Left kidney (tissue), 2 donors: ENCODE results near the gene ACOXL. TPM values are rescaled to one million over a fixed set of nuclear protein-coding genes. Genes with fewer than 3 reads are reported as not detected.

Source experiments
- DNase-seq: peaks from one replicate; pipeline ENCODE4 v3.0.0-alpha.2; 2013
- polyA plus RNA-seq: library from polyadenylated mRNA; unstranded; fragments of 120-200 nt; gene quantifications from one replicate; pipeline ENCODE4 v1.2.1, GENCODE V29; 2013; ENCODE audit not compliant: insufficient read length

Gene ACOXL
- polyA plus RNA-seq, 1 donor, result 1.1 TPM

DNA sequence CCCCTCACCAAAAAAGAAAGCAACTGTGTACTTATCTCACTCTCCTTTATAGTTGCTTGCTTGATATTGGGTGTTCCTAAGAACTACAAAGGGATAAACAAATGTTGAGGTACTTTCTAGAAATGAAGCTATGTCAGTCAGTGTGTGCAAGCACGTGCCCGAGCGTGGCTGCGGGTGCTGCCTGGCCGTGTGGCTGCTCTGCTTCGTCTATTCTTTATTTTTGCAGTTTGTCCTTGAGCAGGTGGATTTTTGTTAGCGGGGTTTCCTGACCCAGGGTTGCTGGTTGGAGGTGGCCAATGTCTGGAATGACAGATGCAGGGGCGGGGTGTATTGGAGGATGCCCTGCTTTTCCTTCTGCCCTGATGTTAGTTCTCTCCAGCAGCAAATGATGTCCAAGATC is 62.6 kb downstream of the ACOXL start:
- DNase-seq, result no peak

DNA sequence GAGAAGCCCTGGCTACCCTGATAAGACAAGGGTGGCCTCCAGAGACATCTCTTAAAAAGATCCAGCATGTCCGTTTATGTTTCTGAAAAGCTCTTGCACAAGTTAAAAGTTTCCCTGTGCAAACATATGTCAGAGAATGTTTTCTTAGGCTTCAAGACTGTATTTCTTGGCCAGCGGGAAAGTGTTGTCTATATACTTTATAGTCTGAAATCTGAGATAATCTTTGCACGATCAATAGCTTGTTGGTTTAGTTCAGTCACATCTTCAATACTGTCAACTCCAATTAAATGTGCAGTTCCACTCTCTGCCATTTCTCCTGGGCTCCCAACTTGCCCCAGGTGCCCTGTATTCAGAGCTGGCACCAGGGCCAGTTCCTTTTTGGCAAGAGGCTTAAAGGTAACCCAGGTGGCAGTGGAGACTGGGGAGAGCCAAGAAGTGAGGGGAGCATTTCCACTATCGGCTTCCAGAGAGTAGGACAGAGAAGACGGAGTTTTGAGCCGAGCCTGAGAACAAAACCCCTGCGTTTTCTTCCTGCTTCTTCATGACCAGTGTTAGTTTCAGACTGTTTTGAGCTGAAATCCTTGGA is 64.4 kb downstream of the ACOXL start:
- DNase-seq, result no peak

DNA sequence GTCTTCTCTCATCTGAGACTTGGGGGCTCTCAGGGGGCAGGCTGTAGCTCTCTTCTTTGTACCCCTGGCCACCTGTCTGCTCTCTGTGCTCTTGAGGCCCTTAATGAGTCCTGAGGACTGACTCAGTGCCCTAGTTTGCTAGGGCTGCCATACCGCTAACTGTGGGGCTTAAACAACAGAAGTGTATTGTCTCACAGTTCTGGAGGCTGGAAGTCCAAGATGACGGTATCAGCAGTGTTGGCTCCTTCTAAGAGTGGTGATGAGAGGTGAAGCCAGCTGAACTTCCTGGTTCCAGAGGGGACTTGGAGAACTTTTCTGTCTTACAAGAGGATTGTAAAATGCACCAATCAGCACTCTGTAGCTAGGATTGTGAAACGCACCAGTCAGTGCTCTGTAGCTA is 67.0 kb downstream of the ACOXL start:
- DNase-seq, result no peak

DNA sequence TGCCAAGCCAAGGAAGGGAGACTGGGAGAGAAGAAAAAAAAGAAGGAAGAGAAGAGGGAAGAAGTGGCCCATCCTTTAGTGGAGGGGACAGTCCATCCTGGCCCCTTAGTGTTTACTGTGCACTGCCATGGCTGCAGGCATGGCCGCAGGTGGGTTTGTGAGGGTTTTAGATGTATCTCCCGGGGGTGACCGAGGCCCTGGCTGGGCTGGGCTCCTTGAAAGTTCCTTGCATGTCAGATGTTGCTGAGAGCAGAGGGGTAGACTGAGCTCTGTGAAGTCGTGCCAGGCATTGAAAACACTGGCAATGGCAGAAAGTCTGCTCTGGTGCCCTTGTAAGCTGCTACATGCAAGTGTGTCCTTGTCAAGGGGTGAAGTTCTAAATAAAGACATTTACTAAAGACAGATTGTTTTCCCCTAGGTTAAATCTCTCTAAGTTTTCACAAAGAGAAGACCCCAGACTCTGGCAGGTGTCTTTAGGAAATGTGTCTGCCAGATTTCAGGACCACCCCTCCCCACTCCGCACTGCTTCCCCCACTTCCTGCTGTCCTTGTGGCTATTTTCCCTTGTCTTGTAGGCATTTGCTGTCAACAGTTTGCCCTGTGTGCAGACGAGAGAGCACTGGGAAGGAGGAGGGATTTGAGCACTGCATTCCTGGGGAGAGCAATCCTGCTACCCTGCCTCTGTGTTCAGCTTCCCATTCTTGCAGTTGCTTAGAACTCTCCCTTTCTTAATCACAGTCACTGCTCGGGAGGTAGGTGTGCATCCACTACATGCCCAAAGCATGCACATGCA is 68.4 kb downstream of the ACOXL start:
- no peak for DNase-seq

DNA sequence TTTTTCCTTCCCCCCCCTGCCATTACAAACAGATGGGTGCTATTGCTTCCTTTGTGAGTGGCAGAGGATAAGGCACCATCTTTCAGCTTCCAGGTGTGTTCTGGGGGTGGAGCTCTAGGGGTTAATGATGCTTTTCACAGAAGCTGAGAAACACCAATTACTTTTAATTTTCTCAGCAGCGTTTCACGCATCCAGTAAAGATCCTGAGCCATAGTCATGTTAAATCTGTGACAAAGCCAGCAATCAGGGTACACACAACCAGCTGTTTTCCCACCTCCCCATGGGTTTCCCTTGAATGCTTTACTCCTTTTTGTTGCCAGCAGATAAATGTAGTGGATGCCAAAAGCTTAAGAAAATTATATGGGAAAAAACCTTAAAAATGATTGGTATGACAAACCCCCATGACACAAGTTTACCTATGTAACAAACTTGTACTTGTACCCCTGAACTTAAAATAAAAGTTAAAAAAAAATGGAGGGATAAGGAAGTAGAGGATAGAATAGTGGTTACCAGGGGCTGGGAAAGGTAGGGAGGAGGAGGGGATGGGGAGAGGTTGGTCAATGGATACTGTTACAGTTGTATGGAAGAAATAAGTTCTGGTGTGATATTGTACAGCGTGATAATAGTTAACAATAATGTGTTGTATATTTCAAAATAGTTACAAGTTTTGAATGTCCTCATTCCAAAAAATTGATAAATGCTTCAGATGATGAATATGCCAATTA is 70.0 kb downstream of the ACOXL start:
- DNase-seq, result no peak

DNA sequence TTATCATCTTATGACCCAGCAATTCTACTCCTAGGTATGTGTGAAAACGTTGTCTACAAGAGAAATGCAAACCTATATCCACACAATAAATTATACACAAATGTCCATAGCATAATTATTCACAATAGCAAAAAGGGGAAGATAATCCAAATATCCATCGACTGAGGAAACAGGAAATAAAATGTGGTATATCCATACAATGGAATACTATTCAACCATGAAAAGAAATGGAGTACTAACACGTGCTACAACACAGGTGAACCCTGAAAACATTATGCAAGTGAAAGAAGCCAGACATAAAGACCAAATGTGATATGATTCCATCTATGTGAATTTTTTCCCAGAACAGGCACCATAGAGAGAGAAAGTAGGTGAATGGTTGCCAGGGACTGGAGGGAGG is 72.1 kb downstream of the ACOXL start:
- DNase-seq, result no peak

DNA sequence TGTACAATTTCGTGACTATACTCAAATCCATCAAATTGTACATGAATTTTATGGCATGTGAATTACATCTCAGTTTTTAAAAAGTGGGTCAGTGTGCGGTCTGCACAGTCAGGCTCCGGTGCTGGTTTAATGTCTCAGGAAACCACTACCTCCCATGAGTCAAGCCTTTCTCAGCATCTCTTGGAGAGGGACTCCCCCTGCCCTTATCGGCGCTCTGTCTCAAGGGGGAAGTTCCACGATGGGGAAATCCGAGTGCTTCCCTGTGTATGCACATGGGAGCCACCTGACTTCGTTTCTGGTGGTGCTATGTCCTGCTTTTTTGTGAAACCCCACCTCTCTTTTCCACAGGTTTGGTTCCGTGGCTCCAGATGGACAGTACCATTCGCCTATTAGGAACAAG is 72.5 kb downstream of the ACOXL start:
- DNase-seq, result no peak

DNA sequence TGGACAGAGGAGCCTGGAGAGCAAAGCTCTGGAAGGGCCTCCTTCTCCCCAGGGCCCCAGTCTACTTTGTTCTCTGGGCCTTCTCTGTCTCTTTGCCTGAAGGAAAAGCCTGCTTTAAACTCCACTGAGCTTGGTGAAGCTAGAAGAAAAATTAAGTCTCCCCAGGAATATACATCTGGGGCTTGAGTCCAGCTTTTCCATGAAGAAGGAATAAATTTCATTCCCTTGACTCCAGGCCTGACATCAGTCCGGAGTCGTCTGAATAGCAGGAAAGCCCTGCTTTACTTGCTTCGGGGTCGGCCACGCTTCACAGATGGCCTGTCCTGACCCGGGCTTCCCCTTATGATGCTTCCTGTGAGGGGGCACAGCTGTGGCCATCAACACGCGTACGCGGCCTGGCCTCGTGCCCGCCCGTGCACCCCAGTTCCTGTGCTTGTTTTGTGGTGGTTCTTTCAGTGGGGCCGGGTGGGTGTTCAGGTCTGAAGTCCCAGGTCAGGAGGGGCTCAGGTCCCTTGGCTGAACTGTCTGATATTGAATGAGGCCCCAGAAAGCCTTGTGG is 73.6 kb downstream of the ACOXL start:
- DNase-seq, result no peak

DNA sequence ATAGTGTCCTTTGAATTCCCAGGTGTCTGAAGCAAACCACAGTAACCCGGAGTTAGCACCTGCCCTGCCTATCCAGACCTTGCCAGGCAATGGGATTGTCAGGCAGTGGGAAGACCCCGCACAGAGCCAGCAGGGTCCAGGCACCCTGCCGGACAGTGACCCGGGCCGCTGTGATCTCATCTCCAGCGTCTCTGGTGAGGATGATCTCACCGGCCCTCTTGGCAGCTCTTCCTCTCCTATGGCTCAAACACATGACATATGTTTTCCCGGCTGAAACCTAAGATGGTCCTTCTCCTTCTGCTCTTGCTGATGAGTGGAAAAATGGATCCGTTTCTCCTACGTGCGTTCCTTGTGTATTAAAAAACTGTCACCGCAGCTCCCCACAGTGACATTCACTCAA is 75.1 kb downstream of the ACOXL start:
- no peak for DNase-seq

DNA sequence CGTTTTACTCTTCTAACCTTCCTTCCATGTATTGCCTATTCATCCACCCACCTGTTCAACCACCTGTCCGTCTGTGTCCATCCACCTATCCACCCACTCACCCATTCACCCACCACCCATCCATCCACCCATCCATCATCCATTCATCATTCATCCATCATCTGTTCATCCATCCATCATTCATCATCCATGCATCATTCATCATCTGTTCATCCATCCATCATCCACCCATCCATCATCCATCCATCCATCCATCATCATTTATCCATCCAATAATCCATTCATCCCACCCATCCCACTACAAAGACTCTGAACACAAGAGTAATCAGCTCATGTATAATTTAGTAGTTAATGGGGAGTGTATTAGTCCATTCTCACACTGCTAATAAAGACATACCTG is 78.0 kb downstream of the ACOXL start:
- DNase-seq, result no peak

DNA sequence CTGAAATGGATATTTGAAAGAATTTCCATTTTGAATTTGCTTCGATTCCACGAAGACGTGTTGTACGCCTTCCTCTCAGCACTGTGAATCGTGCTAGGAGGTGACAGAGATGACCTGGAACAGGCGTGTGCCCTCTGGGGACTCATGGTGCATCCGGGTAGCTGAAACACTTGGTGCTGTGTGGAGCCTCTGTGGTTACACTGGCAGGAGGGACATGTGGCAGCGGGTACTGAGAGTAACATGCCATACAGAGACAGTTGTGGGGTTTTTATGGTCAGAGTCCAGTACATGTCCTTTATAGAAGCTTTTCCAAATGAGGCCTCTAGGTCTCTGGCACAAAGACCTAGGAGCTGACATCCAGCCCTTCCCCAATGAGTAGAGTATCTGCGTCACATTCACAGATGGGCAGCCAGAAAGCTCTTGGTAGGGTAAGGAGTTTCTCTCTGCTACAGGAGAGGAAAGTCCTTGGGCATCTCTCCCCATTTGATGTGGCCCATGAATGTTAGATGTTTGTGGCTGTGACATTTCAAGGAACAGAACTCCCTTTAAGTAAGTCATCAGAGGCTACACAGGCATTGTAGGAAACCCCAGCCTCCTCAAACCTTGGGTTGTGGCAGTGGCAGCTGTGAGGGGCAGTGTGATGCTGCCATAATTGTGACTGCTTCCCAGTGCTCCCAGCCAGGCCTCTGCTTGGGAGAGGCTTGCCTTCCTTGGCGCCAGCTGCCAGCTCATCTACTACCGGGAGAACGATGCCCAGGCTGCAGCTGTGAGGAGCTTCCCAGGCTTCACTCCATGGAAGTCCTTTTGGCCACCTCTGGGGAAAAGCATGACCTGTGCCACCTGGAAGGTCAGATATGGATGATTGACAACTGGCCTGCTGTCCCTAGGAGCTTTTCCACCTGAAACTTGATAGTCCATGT is 80.6 kb downstream of the ACOXL start:
- DNase-seq, result no peak

DNA sequence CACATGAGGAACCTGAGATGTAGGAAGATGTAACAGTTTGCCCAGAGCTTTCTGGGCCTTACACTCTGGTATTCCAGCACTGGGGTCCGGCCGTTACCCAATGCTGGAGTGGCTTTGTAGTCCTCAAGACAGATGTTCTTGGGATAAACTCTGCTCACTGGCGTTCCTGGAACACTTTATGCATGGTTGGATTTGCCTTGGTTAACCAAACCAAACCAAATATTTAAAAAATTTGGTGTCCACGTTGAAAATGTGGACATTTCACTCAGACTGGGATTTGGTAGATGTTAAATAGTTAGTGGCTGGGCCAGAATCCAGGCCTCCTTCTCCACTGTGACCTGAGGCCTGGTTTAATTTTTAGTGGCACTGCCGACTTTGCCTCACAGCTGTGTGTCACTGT is 81.5 kb downstream of the ACOXL start:
- no peak for DNase-seq

DNA sequence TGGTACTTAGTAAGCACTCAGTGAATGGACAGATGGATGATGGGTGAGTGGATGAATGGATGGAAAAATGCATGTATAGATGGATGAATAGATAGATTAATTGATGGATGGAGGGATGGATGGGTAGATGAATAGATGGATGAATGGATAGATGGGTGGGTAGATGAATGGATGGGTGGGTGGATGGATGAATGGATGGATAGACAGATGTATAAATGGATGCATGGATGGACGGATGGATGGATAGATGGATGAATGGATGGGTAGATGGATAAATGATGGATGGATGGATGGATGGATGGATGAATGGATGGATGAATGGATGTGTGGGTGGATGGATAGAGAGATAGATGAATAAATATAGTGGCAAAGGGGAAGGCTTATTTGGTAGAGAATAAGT is 83.6 kb downstream of the ACOXL start:
- DNase-seq, result no peak

DNA sequence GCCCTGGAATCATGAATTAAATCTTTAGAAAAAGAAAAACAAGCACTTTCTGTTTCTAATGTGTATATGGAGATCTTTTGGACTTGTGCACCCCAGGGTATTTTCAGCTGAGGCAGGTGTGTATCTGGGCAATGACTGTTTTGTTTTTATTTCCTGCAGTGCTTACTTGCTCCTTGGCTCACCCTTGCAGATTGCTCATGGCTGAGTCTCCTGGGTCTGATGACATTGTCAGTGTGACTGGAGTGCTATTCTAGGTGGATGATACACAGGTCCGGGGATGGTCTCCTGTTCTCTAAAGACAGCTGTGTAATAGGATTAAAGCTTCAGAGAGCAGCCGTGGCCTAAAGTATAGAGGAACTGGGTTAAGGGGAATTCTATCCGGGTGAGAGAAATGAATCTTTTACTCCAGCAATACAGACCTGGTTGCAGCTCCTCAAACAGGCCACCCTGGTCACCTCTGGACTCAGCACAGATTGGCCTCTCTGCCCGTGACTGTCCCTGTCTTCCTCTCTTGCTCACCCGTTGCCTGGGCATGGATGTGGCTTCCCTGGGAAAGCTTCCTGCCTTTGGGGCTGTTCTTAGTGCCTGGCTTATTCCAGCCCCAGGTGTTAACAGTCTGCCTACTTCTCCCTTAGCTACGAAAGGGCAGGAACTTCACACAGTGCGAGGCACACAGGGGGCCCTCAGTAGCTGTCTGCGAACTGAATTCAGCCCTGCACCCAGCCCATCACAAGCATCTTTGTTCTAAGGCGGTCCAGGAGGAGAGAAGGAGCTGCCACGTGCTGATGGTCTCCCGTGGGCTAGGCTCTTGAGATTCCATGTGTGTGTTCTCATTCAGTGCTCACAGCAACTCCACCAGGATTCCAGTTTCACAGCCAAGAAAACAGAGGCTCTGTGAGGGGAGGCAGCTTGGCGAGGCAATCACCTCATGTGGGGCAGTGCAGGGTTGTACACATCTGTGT is 84.3 kb downstream of the ACOXL start:
- no peak for DNase-seq

DNA sequence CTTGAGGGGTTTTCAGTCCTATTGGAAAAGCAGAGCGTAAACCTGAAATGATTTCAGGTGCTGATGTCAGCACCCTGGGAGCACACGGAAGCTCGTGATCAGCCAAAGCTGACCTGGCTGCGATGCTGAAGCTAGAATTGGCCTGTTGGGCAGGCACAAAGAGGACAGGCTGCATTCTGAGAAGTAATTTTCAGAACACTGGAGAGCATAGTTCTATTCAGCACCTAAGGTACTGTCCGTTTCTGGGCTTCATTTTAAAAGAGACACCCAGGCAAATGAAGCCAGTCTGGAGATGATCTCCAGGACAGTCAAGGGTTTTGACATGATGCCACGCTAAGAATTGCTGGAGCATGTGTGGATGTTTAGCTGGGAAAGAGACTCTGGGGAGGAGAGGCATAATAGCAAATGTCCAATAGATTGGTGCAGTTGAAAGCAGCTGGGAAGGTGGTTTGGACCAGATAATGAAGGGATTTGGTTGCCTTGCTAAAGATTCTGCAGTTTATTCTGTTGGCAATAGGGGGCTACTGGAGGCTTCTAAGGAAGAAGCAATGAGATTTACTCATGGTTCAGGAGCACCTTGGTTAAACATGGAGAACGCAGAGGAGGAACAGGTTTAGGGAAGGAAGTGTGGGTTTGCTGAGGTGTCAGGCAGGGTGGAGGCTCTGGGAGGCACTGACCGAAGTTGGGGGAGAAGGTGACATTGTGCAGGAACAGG is 86.6 kb downstream of the ACOXL start:
- DNase-seq, result no peak

DNA sequence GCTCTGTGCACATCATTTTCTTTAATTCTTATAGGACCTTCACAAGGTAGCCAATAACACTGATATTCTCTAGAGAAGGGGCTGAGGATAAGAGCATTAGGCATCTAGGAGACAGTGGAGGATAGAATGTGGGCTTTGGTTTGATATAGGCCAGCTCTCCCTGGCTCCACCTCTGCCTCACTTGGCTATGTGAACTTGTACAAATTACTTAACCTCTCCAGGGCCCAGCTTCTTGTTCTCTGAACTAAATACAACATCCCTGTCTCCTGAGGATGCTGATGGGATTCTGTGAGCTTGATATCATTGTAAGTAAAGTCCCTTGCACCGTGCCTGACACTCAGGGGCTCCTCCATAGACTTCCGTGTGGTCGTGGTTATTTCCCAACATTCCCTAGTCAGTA is 87.3 kb downstream of the ACOXL start:
- DNase-seq, result no peak

DNA sequence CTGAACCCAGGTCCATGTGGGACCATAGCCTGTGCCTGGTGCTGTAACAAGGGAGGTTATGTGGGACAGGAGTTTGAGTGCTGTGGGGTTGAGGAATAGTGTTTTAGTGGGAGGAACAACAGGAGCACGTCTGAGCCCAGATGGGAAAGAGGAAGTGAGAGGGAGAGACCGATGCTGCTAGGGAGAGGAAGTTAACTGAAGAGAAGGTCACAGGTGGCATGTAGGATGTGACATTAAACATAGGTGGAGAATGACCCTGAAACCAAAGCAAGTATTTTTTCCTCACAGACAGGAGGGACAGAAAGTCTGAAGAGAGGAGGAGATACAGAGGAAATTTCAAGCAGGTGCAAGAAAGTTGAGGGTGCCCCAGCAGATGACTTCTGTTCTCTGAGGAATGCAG is 87.8 kb downstream of the ACOXL start:
- DNase-seq, result no peak

DNA sequence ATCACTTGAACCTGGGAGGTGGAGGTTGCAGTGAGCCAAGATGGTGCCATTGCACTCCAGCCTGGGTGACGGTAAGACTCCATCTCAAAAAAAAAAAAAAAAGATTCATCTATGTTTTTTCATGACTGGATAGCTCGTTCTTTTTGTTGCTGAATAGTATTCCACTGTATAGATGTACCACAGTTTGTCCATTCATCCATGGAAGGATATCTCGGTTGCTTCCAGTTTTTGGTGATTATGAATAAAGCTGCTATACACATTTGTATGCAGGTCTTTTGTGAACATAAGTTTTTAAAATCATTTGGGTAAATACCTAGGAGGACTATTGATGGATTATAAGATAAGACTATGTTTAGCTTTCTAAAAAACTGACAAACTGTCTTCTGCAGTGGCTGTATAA is 90.8 kb downstream of the ACOXL start:
- DNase-seq, result no peak

DNA sequence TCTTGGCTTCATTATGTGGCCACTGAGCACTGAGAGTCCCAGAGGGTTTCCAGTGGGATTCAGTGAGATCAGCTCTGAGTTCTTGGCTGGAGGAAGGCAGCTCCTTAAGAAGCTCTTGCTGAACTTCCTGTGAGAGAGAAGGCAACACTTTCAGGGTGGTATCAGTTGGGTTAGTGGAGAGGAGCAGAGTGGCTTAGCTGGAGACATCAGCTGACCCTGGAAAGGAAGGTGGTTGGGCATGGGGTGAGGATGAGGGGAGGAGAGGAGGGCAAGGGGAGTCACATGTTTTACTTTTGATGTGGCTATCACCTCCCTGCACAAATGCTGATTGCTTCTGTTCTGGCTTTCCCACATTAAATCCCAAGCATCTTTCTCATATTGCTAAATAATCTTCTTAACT is 95.1 kb downstream of the ACOXL start:
- DNase-seq, result no peak

DNA sequence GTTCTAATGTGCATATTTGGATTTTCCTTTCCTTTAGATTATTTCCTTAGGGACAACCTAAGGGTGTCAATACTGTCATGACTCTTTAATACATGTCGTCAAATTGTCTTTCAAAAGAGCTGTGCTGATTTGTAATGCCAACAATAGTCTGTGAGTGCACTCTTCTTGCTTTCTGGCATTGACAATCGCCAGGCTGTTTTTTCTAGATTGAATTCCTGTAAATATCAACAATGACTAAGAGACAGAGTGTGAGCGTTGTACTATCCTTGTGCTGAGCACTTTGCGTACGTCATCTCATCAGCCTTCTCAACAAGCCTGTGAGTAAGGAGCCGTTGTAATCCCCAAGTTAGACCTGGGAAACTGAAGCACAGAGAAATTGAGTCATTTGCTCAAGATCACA is 96.0 kb downstream of the ACOXL start:
- DNase-seq, result no peak
